Adrenal gland (tissue), 12 donors: ENCODE measurements around the gene PBX2. TPM values are rescaled to one million over a fixed set of nuclear protein-coding genes. Genes with fewer than 3 reads are reported as not detected.

Experiments used
- DNase-seq, 7 donors: peaks; one replicate each; pipeline ENCODE4 v3.0.0-alpha.2; 2019 to 2020
- H3K27ac ChIP-seq, 5 donors: fragments of 200-600 bp; sonication (generic) in 4 of 5; 1 replicate in 3 of 5; 2 replicates in 2 of 5; pipeline versions ENCODE4 v1.5.1 to v1.8.0; 2016 to 2020; ENCODE audit warnings: mild to moderate bottlenecking in 1 of 5
- H3K27me3 ChIP-seq: fragments of 200-600 bp; 2 replicates; pipeline ENCODE4 v1.8.0; 2021
- H3K36me3 ChIP-seq, 2 donors: fragments of 200-600 bp; replicated peaks in 1 of 2; 1 replicate in 1 of 2; 2 replicates in 1 of 2; pipeline versions ENCODE4 v1.5.1 to v1.8.0; 2018 to 2022
- H3K4me1 ChIP-seq, 2 donors: fragments of 200-600 bp; replicated peaks in 1 of 2; 1 replicate in 1 of 2; 2 replicates in 1 of 2; pipeline versions ENCODE4 v1.5.1 to v1.8.0; 2018 to 2021
- H3K4me3 ChIP-seq, 4 donors: fragments of 200-600 bp; sonication (generic) in 3 of 4; one replicate each; pipeline ENCODE4 v1.5.1; 2016 to 2018
- H3K9me3 ChIP-seq, 3 donors: fragments of 200-600 bp; sonication (generic) in 1 of 3; replicated peaks in 1 of 3; 1 replicate in 2 of 3; 2 replicates in 1 of 3; pipeline versions ENCODE4 v1.5.1 to v1.8.0; 2016 to 2021
- CTCF ChIP-seq, 6 experiments: fragments of 450-650 bp in 4 of 6; fragments of 200-600 bp in 2 of 6; sonication (generic) in 1 of 6; IDR thresholded peaks; 1 replicate in 5 of 6; 2 replicates in 1 of 6; pipeline versions ENCODE4 v1.5.1 to v1.8.0; 2016 to 2021; ENCODE audit warnings: antibody characterized with exemption in 6 of 6, mild to moderate bottlenecking in 2 of 6, moderate library complexity in 1 of 6
- POLR2A ChIP-seq, 2 donors: fragments of 450-650 bp; IDR thresholded peaks; one replicate each; pipeline ENCODE4 v1.6.1; 2017; ENCODE audit warnings: antibody characterized with exemption in 2 of 2, mild to moderate bottlenecking in 2 of 2, moderate library complexity in 1 of 2
- WGBS, 4 donors: extraction: QIAGEN DNeasy Blood & Tissue Kit in 2 of 4; methylation state at CpG; one replicate each; pipeline versions ENCODE4 v1.1.5 to v1.1.7; 2013 to 2017; 5-methylcytosine and 5-hydroxymethylcytosine counted together
- intact Hi-C, 2 donors: fragments of 100-400 bp; cut with DNase I; formaldehyde crosslinking; loops; one replicate each; pipeline versions ENCODE4 v1.14.1 to v1.15.0; 2022 to 2023
- polyA plus RNA-seq, 3 donors: library from polyadenylated mRNA; stranded (reverse); fragments of 200-250 nt in 2 of 3; fragments of 350-450 nt in 1 of 3; fragmentation: Illumina TruSeq in 1 of 3; extraction: RNeasy Lipid Tissue Mini Kit (QIAGEN cat#74804) in 1 of 3; gene quantifications; one replicate each; pipeline ENCODE4 v1.2.3, GENCODE V29; 2013 to 2014
- total RNA-seq, 9 donors: library from RNA; depleted of rRNA in 4 of 9; stranded (reverse); fragments of >200 nt in 4 of 9; fragments of 120-200 nt in 1 of 9; fragmentation: NEBNext Ultra II Directional in 1 of 9; extraction: Animal tissue kit (Norgen Biotek cat#: 25700) in 1 of 9; gene quantifications; one replicate each; pipeline versions ENCODE4 v1.1.0 to v1.2.4, GENCODE V29; 2013 to 2023
- donor health status: healthy with polysubstance abuse.
- donor health status: Bipolar disorder and iron deficiency.
- donor health status: DM: yes; HTN: yes; CAD: no.
- donor health status: DM: no; HTN: no; CAD: no.
- donor health status: DM: no; HTN: no; CAD: no.
- donor health status: DM: yes; HTN: yes; CAD: no.

PBX2 gene
- total and polyA plus RNA-seq, 12 donors = 34.4 to 211 (median 61.3) TPM

GRCh38 chr6:32149932-32150870 lies 39.8 kb downstream of the PBX2 start:
- Histone ChIP-seq H3K36me3 (no peaks in the 10 kb centered on the region), H3K4me3 (no peak overlapping the region), H3K9me3 (no peaks in the 10 kb centered on the region), H3K4me1 (peaks cover 14 to 19% of the 10 kb centered on the region in 2 donors), H3K27me3 (no peaks in the 10 kb centered on the region), H3K27ac (no peak overlapping the region)
- intact Hi-C loops = no loop called here
- 55 to 76% (median 64%) methylated on average over 30 to 55 of the region's 55 CpGs for WGBS, 4 donors
- no peak for DNase-seq
- no peak for TF ChIP-seq POLR2A (IDR thresholded peaks at IDR 0.05)

GRCh38 chr6:32149092-32149755 lies 40.8 kb downstream of the PBX2 start:
- no peak for TF ChIP-seq CTCF (IDR thresholded peaks at IDR 0.05)
- TF ChIP-seq POLR2A (IDR thresholded peaks at IDR 0.05) = no peak
- no peak for DNase-seq
- WGBS, 4 donors = 50 to 65% (median 59%) methylated on average over 18 to 47 of the region's 47 CpGs
- intact Hi-C loops = no loop called here
- no peaks in the 10 kb centered on the region for H3K27me3 ChIP-seq
- H3K27ac ChIP-seq = no peak overlapping the region
- H3K36me3 ChIP-seq = no peaks in the 10 kb centered on the region
- H3K9me3 ChIP-seq = no peaks in the 10 kb centered on the region
- peaks cover 7 to 13% of the 10 kb centered on the region in 2 donors for H3K4me1 ChIP-seq
- peak overlapping the region in 1 of 4 donors; percentile 29 for H3K4me3 ChIP-seq

GRCh38 chr6:32148289-32149091 lies 41.5 kb downstream of the PBX2 start:
- Histone ChIP-seq H3K27me3 (no peaks in the 10 kb centered on the region), H3K4me1 (peaks cover 7 to 13% of the 10 kb centered on the region in 2 donors), H3K4me3 (peak overlapping the region in 1 of 4 donors; percentile 29), H3K9me3 (no peaks in the 10 kb centered on the region), H3K36me3 (no peaks in the 10 kb centered on the region), H3K27ac (no peak overlapping the region)
- DNase-seq = peak; percentile 52 to 81 (median 63)
- TF ChIP-seq POLR2A (IDR thresholded peaks at IDR 0.05) (no peak), CTCF (IDR thresholded peaks at IDR 0.05) (no peak)
- WGBS, 4 donors = 47 to 57% (median 49%) methylated on average over 38 to 39 of the region's 39 CpGs
- intact Hi-C loops = no loop called here

- 86 to 96% (median 93%) methylated on average over 4 of the region's 4 CpGs for whole genome bisulfite sequencing, 4 donors
- no peak for DNase-seq
- Histone ChIP-seq H3K27ac (no peak overlapping the region), H3K4me1 (peaks cover 1 to 5% of the 10 kb centered on the region in 2 donors), H3K4me3 (no peak overlapping the region), H3K36me3 (no peaks in the 10 kb centered on the region), H3K27me3 (no peaks in the 10 kb centered on the region), H3K9me3 (no peaks in the 10 kb centered on the region)
- TF ChIP-seq CTCF (IDR thresholded peaks at IDR 0.05) (no peak), POLR2A (IDR thresholded peaks at IDR 0.05) (no peak)
- intact Hi-C loops = no loop called here
Observed at GRCh38 chr6:32147401-32148132, 42.4 kb downstream of the PBX2 start.
